Smooth muscle cell (in vitro differentiated cells): ENCODE data around the gene SRGAP3. TPM values are rescaled to one million over a fixed set of nuclear protein-coding genes. Genes with fewer than 3 reads are reported as not detected.

Experiments
- DNase-seq: peaks from one replicate; lab custom pipeline; 2025; ENCODE audit not compliant: unreplicated experiment; lab: John Stamatoyannopoulos, UW
- H2AFZ ChIP-seq: fragments of 200-600 bp; sonication (generic); 2 replicates; pipeline ENCODE4 v1.6.0; 2016; ENCODE audit warnings: antibody characterized with exemption, low read depth, mild to moderate bottlenecking
- H3F3A ChIP-seq: fragments of 200-600 bp; sonication (generic); 2 replicates; pipeline ENCODE4 v1.6.0; 2017; ENCODE audit warnings: antibody characterized with exemption, low read depth
- H3K27ac ChIP-seq: fragments of 200-600 bp; sonication (generic); 2 replicates; pipeline ENCODE4 v1.5.1; 2016; ENCODE audit warnings: low read depth, mild to moderate bottlenecking
- H3K27me3 ChIP-seq: fragments of 200-600 bp; sonication (generic); 2 replicates; pipeline ENCODE4 v1.6.1; 2016; ENCODE audit warnings: low read depth, mild to moderate bottlenecking
- H3K36me3 ChIP-seq: fragments of 200-600 bp; sonication (generic); 2 replicates; pipeline ENCODE4 v1.5.1; 2016; ENCODE audit warnings: low read depth
- H3K4me1 ChIP-seq: fragments of 200-600 bp; sonication (generic); 2 replicates; pipeline ENCODE4 v1.5.1; 2016; ENCODE audit warnings: low read depth
- H3K4me2 ChIP-seq: fragments of 200-600 bp; sonication (generic); 2 replicates; pipeline ENCODE4 v1.6.0; 2016; ENCODE audit warnings: mild to moderate bottlenecking
- H3K4me3 ChIP-seq: fragments of 200-600 bp; sonication (generic); 2 replicates; pipeline ENCODE4 v1.5.1; 2016; ENCODE audit warnings: mild to moderate bottlenecking
- H3K79me2 ChIP-seq: fragments of 200-600 bp; sonication (generic); 2 replicates; pipeline ENCODE4 v1.6.0; 2016; ENCODE audit warnings: low read depth, mild to moderate bottlenecking
- H3K9ac ChIP-seq: fragments of 200-600 bp; sonication (generic); 2 replicates; pipeline ENCODE4 v1.6.0; 2016; ENCODE audit warnings: low read depth
- H3K9me3 ChIP-seq: fragments of 200-600 bp; sonication (generic); replicated peaks from 2 replicates; pipeline ENCODE4 v1.5.1; 2016; ENCODE audit warnings: low read depth
- H4K20me1 ChIP-seq: fragments of 200-600 bp; sonication (generic); 2 replicates; pipeline ENCODE4 v1.6.0; 2016; ENCODE audit warnings: low read depth
- WGBS: methylation state at CpG from one replicate; pipeline ENCODE4 v1.1.7; 2016; ENCODE audit warnings: low lambda C conversion rate; 5-methylcytosine and 5-hydroxymethylcytosine counted together
- polyA plus RNA-seq: library from polyadenylated mRNA; unstranded; fragments of >200 nt; fragmentation: Nextera tagmentation; extraction: Ambion mirVana; gene quantifications from 2 replicates; pipeline ENCODE4 v1.2.1, GENCODE V29; 2016
- total RNA-seq: library from RNA; depleted of rRNA; stranded (reverse); fragments of >200 nt; gene quantifications from 2 replicates; pipeline ENCODE4 v1.2.3, GENCODE V29; 2014
- TF ChIP-seq, protein P1 (sequence below): fragments of 200-600 bp; sonication (generic); IDR thresholded peaks from 2 replicates; pipeline ENCODE4 v1.5.1; 2017; ENCODE audit warnings: borderline replicate concordance, mild to moderate bottlenecking, antibody characterized with exemption; ENCODE audit not compliant: insufficient read depth, poor library complexity, severe bottlenecking

SRGAP3 gene
- total and polyA plus RNA-seq, 2 experiments from 2014 or later = 1.5 to 3.1 TPM

GRCh38 chr3:9099702-9100512, 149.5 kb downstream of the SRGAP3 start:
- H3K4me2 ChIP-seq = no peak overlapping the region
- H3K4me3 ChIP-seq = no peak overlapping the region
- H3K4me1 ChIP-seq = peaks cover 16% of the 10 kb centered on the region
- H3K27ac ChIP-seq = no peak overlapping the region
- H3F3A ChIP-seq = no peaks in the 10 kb centered on the region
- H3K9ac ChIP-seq = no peak overlapping the region
- H3K36me3 ChIP-seq = no peaks in the 10 kb centered on the region
- WGBS = 94% methylated on average over 12 of the region's 12 CpGs
- H3K9me3 ChIP-seq = no peaks in the 10 kb centered on the region
- no peaks in the 10 kb centered on the region for H3K79me2 ChIP-seq
- no peaks in the 10 kb centered on the region for H4K20me1 ChIP-seq
- no peak overlapping the region for H2AFZ ChIP-seq
- no peaks in the 10 kb centered on the region for H3K27me3 ChIP-seq
- TF ChIP-seq, protein P1, sequence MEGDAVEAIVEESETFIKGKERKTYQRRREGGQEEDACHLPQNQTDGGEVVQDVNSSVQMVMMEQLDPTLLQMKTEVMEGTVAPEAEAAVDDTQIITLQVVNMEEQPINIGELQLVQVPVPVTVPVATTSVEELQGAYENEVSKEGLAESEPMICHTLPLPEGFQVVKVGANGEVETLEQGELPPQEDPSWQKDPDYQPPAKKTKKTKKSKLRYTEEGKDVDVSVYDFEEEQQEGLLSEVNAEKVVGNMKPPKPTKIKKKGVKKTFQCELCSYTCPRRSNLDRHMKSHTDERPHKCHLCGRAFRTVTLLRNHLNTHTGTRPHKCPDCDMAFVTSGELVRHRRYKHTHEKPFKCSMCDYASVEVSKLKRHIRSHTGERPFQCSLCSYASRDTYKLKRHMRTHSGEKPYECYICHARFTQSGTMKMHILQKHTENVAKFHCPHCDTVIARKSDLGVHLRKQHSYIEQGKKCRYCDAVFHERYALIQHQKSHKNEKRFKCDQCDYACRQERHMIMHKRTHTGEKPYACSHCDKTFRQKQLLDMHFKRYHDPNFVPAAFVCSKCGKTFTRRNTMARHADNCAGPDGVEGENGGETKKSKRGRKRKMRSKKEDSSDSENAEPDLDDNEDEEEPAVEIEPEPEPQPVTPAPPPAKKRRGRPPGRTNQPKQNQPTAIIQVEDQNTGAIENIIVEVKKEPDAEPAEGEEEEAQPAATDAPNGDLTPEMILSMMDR = no peak
- DNase-seq = no peak

DNA sequence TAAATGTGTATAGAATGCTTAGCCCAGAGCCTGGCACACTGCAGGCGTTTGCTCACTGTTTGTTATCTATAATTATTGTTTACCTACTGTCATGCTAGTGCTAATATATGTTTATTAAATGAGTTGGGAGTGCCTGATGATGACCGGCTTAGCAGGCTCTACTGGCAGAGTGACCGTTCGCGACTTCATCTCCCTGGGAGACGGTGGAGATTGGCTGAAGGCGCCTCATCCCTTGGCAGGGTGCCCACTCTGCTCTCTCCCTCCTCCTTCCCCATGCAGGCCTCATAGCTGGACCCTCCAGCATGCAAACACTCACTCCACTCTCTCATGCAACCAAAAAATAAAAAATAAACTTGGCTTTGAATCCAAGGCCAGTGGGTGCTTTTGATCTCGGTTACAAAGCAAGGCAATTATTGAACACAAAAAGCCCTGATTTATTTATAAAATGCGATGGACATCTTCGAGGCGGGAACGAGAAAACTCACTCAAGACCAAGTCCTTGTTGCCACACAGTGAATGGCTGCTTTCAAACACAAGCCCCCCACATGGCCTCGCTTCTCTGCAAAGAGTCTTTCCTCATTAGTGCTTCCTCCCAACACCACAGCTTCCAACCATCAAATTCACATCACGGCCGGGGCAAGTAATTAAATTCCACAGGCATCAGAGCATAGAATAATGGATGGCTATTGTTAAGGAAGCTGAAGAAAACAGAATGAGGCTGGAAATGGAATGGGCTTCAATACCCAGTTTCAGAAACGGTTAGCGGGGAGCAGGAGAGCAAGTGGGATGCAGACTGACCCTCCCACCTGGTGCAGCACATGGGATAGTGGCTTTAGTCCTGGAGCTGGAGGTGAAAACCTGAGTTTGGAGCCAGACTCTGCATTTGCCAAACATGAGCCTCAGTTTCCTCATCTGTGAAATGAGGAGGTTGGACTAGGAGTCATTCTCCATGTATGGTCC, 150.4 kb downstream of the SRGAP3 start:
- Histone ChIP-seq H3K4me3 (no peak overlapping the region), H3K27me3 (no peaks in the 10 kb centered on the region), H3F3A (no peaks in the 10 kb centered on the region), H3K27ac (no peak overlapping the region), H3K4me1 (peaks cover 16% of the 10 kb centered on the region), H3K79me2 (no peaks in the 10 kb centered on the region), H4K20me1 (no peaks in the 10 kb centered on the region), H2AFZ (no peak overlapping the region), H3K9me3 (no peaks in the 10 kb centered on the region), H3K4me2 (no peak overlapping the region), H3K36me3 (no peaks in the 10 kb centered on the region), H3K9ac (no peak overlapping the region)
- WGBS = 72% methylated on average over 17 of the region's 17 CpGs
- no peak for DNase-seq
- TF ChIP-seq, protein P1 = no peak

DNA sequence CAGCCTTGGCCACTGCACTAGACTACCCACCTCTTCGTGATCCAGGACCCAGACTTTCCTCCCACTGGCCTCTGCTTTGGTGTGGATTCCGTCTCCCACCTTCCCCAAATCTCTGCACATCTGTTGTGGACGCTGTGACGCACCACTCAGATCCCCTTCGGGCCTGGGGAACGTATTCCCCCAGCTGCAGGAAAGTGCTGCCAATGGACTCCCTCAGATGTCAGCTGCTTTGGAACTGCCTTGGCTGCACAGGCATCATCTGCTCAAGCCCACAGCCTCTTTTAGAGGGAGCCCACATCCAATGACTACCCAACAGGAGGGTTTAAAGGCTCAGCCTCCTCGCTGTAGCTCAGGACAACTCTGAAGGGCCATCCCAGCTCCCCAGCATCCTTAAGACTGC, 152.0 kb downstream of the SRGAP3 start:
- no peaks in the 10 kb centered on the region for H3K27me3 ChIP-seq
- no peak overlapping the region for H3K27ac ChIP-seq
- H3K36me3 ChIP-seq = no peaks in the 10 kb centered on the region
- no peak overlapping the region for H3K4me2 ChIP-seq
- no peak for DNase-seq
- H3K9ac ChIP-seq = no peak overlapping the region
- H3K79me2 ChIP-seq = no peaks in the 10 kb centered on the region
- no peaks in the 10 kb centered on the region for H4K20me1 ChIP-seq
- no peak overlapping the region for H2AFZ ChIP-seq
- WGBS = 93% methylated on average over 7 of the region's 7 CpGs
- H3K9me3 ChIP-seq = no peaks in the 10 kb centered on the region
- peaks cover 11% of the 10 kb centered on the region for H3K4me1 ChIP-seq
- H3K4me3 ChIP-seq = no peak overlapping the region
- H3F3A ChIP-seq = no peaks in the 10 kb centered on the region
- TF ChIP-seq, protein P1 = no peak
